Stomach (tissue), 9 donors: ENCODE data around the gene SPTAN1. TPM values are rescaled to one million over a fixed set of nuclear protein-coding genes. Genes with fewer than 3 reads are reported as not detected.

Source experiments
- DNase-seq, 2 donors: peaks; one replicate each; pipeline versions ENCODE4 v3.0.0 to v3.0.0-alpha.2; 2013 to 2019
- H3K27ac ChIP-seq, 5 donors: fragments of 200-600 bp in 4 of 5; sonication (generic) in 4 of 5; one replicate each; pipeline ENCODE4 v1.5.1; 2013 to 2019; ENCODE audit warnings: mild to moderate bottlenecking in 1 of 5, moderate library complexity in 1 of 5
- H3K27me3 ChIP-seq, 3 donors: fragments of 200-600 bp; sonication (generic); one replicate each; pipeline ENCODE4 v1.5.1; 2017 to 2019; ENCODE audit warnings: mixed run types in 1 of 3
- H3K36me3 ChIP-seq, 4 donors: fragments of 200-600 bp; sonication (generic); 1 replicate in 3 of 4; 2 replicates in 1 of 4; pipeline ENCODE4 v1.5.1; 2016 to 2019
- H3K4me1 ChIP-seq, 4 donors: fragments of 200-600 bp; sonication (generic); one replicate each; pipeline ENCODE4 v1.5.1; 2016 to 2019
- H3K4me3 ChIP-seq, 4 donors: fragments of 200-600 bp; sonication (generic) in 3 of 4; one replicate each; pipeline ENCODE4 v1.5.1; 2016 to 2019; ENCODE audit warnings: mild to moderate bottlenecking in 1 of 4
- H3K9me3 ChIP-seq, 4 donors: fragments of 200-600 bp; sonication (generic); one replicate each; pipeline ENCODE4 v1.5.1; 2016 to 2019
- EP300 ChIP-seq: sonication (generic); formaldehyde crosslinking; IDR thresholded peaks from one replicate; pipeline ENCODE4 v1.6.1; 2017; ENCODE audit warnings: antibody characterized with exemption
- POLR2A ChIP-seq, 4 donors: fragments of 450-650 bp; IDR thresholded peaks; one replicate each; pipeline ENCODE4 v1.6.1; 2016; ENCODE audit warnings: antibody characterized with exemption in 4 of 4, control low read depth in 2 of 4, mild to moderate bottlenecking in 1 of 4, moderate library complexity in 1 of 4
- POLR2AphosphoS5 ChIP-seq, 3 donors: sonication (generic); formaldehyde crosslinking; IDR thresholded peaks; one replicate each; pipeline ENCODE4 v1.6.1; 2016; ENCODE audit warnings: antibody characterized with exemption in 3 of 3
- WGBS, 5 donors: extraction: QIAGEN DNeasy Blood & Tissue Kit in 3 of 5; methylation state at CpG; one replicate each; pipeline versions ENCODE4 v1.1.5 to v1.1.7; 2013 to 2018; 5-methylcytosine and 5-hydroxymethylcytosine counted together
- intact Hi-C: fragments of 100-400 bp; cut with DNase I; formaldehyde crosslinking; loops from one replicate; pipeline ENCODE4 v1.15.1; 2023; ENCODE audit warnings: low total_unique reads
- polyA plus RNA-seq, 3 donors: library from polyadenylated mRNA; stranded (reverse); fragments of 200-250 nt; gene quantifications; one replicate each; pipeline ENCODE4 v1.2.3, GENCODE V29; 2013
- total RNA-seq, 5 donors: library from RNA; depleted of rRNA; stranded (reverse); fragments of >200 nt; gene quantifications; one replicate each; pipeline versions ENCODE4 v1.1.0 to v1.2.3, GENCODE V29; 2014 to 2016
- TF ChIP-seq, protein P1 (sequence below), 7 experiments: fragments of 450-650 bp in 4 of 7; fragments of 200-600 bp in 3 of 7; sonication (generic) in 3 of 7; IDR thresholded peaks; one replicate each; pipeline ENCODE4 v1.5.1; 2016 to 2019; ENCODE audit warnings: antibody characterized with exemption in 7 of 7, control low read depth in 2 of 7, mild to moderate bottlenecking in 1 of 7
- donor health status: healthy with polysubstance abuse.
- donor health status: Bipolar disorder and iron deficiency.
- donor health status: healthy.

SPTAN1 gene
- total and polyA plus RNA-seq, 8 donors: 41.4 to 726 (median 305) TPM

DNA sequence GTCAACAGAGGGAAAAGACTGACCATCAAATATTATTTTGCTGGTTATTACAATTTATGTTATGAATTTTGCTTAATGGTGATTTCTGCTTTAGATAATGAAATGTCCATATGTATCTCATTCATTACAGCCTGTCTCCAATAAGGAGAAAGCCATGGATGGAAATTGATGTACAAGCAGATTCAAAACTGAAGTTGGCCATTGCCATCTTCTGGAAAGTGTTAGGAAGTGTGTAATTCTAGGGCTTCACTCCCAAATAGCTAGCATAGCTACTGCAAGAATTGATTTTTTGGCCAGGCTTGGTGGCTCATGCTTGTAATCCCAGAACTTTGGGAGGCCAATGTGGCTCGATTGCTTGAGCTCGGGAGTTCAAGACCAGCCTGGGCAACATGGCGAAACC lies 58.5 kb downstream of the SPTAN1 start:
- 94 to 96% (median 95%) methylated on average over 3 of the region's 3 CpGs for WGBS, 5 donors
- Histone ChIP-seq H3K27ac (no peak overlapping the region), H3K4me3 (no peak overlapping the region), H3K36me3 (peaks cover 88 to 100% (median 100%) of the 10 kb centered on the region in 4 donors), H3K9me3 (no peaks in the 10 kb centered on the region), H3K4me1 (peaks cover 0 to 7% (median 0%) of the 10 kb centered on the region in 4 donors), H3K27me3 (no peaks in the 10 kb centered on the region)
- TF ChIP-seq POLR2AphosphoS5 (IDR thresholded peaks at IDR 0.05): no peak
- TF ChIP-seq, protein P1, sequence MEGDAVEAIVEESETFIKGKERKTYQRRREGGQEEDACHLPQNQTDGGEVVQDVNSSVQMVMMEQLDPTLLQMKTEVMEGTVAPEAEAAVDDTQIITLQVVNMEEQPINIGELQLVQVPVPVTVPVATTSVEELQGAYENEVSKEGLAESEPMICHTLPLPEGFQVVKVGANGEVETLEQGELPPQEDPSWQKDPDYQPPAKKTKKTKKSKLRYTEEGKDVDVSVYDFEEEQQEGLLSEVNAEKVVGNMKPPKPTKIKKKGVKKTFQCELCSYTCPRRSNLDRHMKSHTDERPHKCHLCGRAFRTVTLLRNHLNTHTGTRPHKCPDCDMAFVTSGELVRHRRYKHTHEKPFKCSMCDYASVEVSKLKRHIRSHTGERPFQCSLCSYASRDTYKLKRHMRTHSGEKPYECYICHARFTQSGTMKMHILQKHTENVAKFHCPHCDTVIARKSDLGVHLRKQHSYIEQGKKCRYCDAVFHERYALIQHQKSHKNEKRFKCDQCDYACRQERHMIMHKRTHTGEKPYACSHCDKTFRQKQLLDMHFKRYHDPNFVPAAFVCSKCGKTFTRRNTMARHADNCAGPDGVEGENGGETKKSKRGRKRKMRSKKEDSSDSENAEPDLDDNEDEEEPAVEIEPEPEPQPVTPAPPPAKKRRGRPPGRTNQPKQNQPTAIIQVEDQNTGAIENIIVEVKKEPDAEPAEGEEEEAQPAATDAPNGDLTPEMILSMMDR (IDR thresholded peaks at IDR 0.05): no peak
- no peak for TF ChIP-seq EP300
- no peak for TF ChIP-seq POLR2A (IDR thresholded peaks at IDR 0.05)
- intact Hi-C loops: loop anchor here (10.0 kb wide), 1 partner anchor 354 kb away; no protein-coding TSS in a partner anchor
- no peak for DNase-seq

DNA sequence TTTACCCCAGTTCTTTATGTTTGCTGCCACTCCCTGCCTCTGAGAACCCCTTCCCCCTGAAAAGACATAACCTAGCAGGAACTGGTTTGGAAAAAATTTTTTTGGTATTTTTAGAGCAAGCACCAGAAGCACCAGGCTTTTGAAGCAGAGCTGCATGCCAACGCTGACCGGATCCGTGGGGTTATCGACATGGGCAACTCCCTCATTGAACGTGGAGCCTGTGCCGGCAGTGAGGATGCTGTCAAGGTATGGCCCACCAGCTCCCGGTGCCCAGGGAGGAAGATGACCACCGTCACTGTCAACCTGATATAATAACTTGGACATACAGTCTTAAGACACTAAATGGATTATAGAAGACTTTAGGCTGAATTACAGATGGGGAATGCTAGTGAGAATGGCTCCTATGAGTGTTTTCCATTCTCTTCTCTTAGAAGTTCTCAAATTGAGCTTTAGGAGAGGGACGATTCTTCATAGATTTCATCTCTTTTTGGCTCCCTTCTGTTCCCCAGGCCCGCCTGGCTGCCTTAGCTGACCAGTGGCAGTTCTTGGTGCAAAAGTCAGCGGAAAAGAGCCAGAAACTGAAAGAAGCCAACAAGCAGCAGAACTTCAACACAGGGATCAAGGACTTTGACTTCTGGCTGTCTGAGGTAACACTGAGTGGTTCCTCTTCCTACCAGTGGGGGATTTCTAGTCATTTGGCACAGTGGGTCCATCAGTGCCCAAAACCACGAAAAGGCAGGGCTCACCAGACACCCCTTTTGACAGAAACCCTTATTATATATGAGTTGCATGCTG lies 59.4 kb downstream of the SPTAN1 start:
- WGBS, 5 donors: 95 to 96% (median 95%) methylated on average over 12 of the region's 12 CpGs
- no peak for TF ChIP-seq POLR2AphosphoS5 (IDR thresholded peaks at IDR 0.05)
- no peak for TF ChIP-seq EP300
- TF ChIP-seq, protein P1 (IDR thresholded peaks at IDR 0.05): no peak
- H3K4me1 ChIP-seq: peaks cover 0 to 7% (median 0%) of the 10 kb centered on the region in 4 donors
- H3K36me3 ChIP-seq: peaks cover 93 to 100% (median 100%) of the 10 kb centered on the region in 4 donors
- H3K27me3 ChIP-seq: no peaks in the 10 kb centered on the region
- no peak overlapping the region for H3K27ac ChIP-seq
- no peaks in the 10 kb centered on the region for H3K9me3 ChIP-seq
- H3K4me3 ChIP-seq: no peak overlapping the region
- DNase-seq: no peak
- intact Hi-C loops: loop anchor here (10.0 kb wide), 1 partner anchor 353 kb away; no protein-coding TSS in a partner anchor

DNA sequence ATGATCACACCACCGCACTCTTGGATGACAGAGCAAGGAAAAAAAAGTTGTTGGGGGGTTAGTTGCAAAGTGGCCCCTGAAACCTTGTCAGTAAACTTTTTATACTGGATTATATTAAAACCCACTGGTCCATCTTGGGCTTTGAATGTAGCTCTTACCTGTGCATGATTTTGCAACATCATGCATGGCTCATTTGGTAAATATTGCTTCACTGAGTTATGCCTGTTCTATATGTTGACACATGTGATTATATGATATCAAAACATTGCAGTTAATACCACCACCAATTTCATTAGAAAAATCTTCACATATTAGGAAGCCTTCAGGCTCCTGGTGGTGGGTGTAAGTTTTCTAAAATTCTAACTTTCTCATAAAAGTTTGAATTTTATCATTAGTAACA lies 62.3 kb downstream of the SPTAN1 start:
- TF ChIP-seq, protein P1 (IDR thresholded peaks at IDR 0.05): no peak
- TF ChIP-seq POLR2A (IDR thresholded peaks at IDR 0.05) (no peak), POLR2AphosphoS5 (IDR thresholded peaks at IDR 0.05) (no peak), EP300 (no peak)
- Histone ChIP-seq H3K27ac (no peak overlapping the region), H3K4me1 (no peaks in the 10 kb centered on the region), H3K9me3 (no peaks in the 10 kb centered on the region), H3K4me3 (no peak overlapping the region), H3K27me3 (no peaks in the 10 kb centered on the region), H3K36me3 (peaks cover 96 to 100% (median 100%) of the 10 kb centered on the region in 4 donors)
- WGBS, 5 donors: 95 to 100% (median 100%) methylated on average over 1 of the region's 1 CpG
- intact Hi-C loops: loop anchor here (10.0 kb wide), 1 partner anchor 350 kb away; no protein-coding TSS in a partner anchor
- DNase-seq: no peak

DNA sequence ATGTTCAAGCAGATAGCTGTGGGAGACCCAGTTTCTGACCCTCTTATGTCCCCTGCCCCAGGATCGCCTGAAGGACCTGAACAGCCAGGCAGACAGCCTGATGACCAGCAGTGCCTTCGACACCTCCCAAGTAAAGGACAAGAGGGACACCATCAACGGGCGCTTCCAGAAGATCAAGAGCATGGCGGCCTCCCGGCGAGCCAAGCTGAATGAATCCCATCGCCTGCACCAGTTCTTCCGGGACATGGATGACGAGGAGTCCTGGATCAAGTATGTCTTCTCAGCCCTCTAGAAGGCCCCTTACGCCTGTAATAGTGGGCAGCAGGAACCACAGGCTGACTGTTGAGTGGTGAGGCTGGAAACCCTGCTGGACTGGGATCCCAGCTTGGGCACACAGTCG lies 63.2 kb downstream of the SPTAN1 start:
- DNase-seq: no peak
- no peaks in the 10 kb centered on the region for H3K27me3 ChIP-seq
- H3K36me3 ChIP-seq: peaks cover 96 to 100% (median 100%) of the 10 kb centered on the region in 4 donors
- intact Hi-C loops: loop anchor here (10.0 kb wide), 1 partner anchor 349 kb away; no protein-coding TSS in a partner anchor
- no peak overlapping the region for H3K27ac ChIP-seq
- H3K9me3 ChIP-seq: no peaks in the 10 kb centered on the region
- no peaks in the 10 kb centered on the region for H3K4me1 ChIP-seq
- TF ChIP-seq, protein P1 (IDR thresholded peaks at IDR 0.05): no peak
- TF ChIP-seq POLR2A (IDR thresholded peaks at IDR 0.05): no peak
- no peak for TF ChIP-seq EP300
- no peak for TF ChIP-seq POLR2AphosphoS5 (IDR thresholded peaks at IDR 0.05)
- WGBS, 5 donors: 86 to 98% (median 95%) methylated on average over 1 to 12 of the region's 12 CpGs
- H3K4me3 ChIP-seq: no peak overlapping the region
